Mucosa of stomach (tissue), 1 donor: ENCODE results near the gene CDKN1C.

ENCODE experiments used
- H3K27me3 ChIP-seq: one replicate; pipeline ENCODE4 v1.7.0; 2013; ENCODE audit warnings: mild to moderate bottlenecking, low read length; ENCODE audit not compliant: control insufficient read depth, insufficient read depth
- H3K36me3 ChIP-seq: one replicate; pipeline ENCODE4 v1.7.0; 2013; ENCODE audit warnings: low read length; ENCODE audit not compliant: control insufficient read depth, insufficient read depth
- H3K4me1 ChIP-seq: one replicate; pipeline ENCODE4 v1.7.0; 2013; ENCODE audit warnings: mild to moderate bottlenecking, low read length; ENCODE audit not compliant: control insufficient read depth, insufficient read depth
- H3K4me3 ChIP-seq: one replicate; pipeline ENCODE4 v1.7.0; 2013; ENCODE audit warnings: low read length
- H3K9ac ChIP-seq: one replicate; pipeline ENCODE4 v1.7.0; 2013; ENCODE audit warnings: mild to moderate bottlenecking, low read length, moderate library complexity
- H3K9me3 ChIP-seq: one replicate; pipeline ENCODE4 v1.7.0; 2013; ENCODE audit warnings: mild to moderate bottlenecking, low read length, moderate library complexity; ENCODE audit not compliant: control insufficient read depth
- donor health status: Pancreatic carcinoma.

CDKN1C gene

DNA sequence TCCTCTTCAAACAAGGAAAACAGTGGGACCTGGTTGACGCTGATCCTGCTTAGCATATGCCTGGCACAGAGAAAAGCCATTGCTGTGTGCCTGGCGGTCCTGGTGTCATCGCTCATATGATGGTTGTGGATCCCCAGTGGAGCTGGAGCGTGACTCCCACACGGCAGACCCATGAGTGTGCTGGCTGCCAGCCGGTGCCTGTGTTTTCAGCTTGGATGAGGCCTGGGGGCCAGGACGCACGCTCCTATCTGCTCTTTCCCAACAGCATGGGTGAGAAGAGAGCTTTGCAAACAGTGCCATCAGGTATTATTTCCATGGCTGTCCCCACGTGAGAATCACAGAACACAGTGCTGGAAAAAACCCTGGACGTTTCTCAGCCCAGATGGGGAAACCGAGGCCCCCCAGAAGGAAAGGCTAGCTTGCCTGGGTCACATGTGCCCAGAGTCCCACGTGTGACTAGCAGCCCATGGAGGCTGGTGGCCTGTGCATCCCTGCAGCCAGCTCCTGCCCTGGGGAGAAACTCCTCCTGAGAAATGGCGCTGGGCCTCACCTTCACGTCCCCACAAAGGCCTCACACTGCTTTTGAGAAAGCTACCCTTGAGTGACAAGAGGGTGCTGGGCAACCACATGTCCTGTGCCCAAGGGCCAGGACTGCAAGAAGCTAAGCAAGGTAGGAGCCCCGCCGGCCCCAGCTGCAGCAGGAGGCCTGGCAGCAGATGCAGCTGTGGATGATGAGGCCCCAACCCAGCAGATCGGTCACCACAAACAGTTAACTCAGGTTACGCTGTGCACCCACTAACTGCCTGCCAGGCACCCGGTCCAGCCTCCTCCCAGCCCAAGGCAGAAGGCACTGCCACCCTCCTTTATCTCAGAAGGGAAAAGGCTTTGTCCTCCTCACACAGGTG lies 4.2 kb downstream of the CDKN1C start:
- Histone ChIP-seq H3K9ac (no peak overlapping the region), H3K27me3 (peaks cover 14% of the 10 kb centered on the region), H3K36me3 (no peaks in the 10 kb centered on the region), H3K9me3 (no peaks in the 10 kb centered on the region), H3K4me3 (no peak overlapping the region), H3K4me1 (peaks cover 7% of the 10 kb centered on the region)

DNA sequence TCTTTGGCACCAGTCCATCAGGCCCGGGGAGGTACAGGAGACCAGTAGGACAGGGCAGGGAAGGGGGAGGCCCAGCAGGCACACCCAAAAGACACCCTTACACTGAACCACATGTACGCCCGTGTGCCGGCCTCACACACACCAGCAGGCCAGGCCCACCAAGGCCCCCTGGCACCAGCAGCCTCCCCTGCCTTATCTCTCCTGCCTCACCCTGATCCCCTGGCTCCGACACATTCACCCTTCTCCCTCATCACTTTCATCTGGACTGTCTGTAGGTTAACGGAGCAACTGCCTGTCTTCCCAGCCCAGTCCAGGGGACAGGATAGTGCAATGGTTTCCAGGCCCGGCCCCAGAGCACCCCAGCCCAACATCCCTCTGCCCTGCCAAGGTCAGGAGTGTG lies 4.9 kb downstream of the CDKN1C start:
- peaks cover 14% of the 10 kb centered on the region for H3K27me3 ChIP-seq
- no peak overlapping the region for H3K9ac ChIP-seq
- H3K4me3 ChIP-seq = no peak overlapping the region
- no peaks in the 10 kb centered on the region for H3K36me3 ChIP-seq
- peaks cover 5% of the 10 kb centered on the region for H3K4me1 ChIP-seq
- no peaks in the 10 kb centered on the region for H3K9me3 ChIP-seq

DNA sequence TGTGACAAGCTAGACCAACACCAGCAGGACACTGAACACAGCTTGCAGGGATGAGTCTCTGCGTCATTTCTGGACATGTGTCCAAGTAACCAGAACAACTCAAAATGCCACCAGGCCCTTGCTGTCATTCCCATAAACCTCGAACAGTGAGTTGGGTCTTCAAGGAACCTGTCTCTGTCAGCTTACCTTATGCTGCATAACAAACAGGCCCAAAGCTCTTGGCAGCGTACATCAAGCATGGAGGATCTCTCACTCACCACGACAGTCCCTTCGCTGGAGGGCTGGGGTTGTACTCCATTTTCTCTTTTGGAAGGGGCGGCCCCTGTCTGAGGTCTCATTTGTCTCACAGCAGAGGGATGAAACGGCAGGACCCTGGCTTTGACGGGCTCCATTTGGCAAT lies 6.8 kb downstream of the CDKN1C start:
- Histone ChIP-seq H3K36me3 (no peaks in the 10 kb centered on the region), H3K4me1 (no peaks in the 10 kb centered on the region), H3K9ac (no peak overlapping the region), H3K27me3 (peaks cover 6% of the 10 kb centered on the region), H3K4me3 (no peak overlapping the region), H3K9me3 (no peaks in the 10 kb centered on the region)

DNA sequence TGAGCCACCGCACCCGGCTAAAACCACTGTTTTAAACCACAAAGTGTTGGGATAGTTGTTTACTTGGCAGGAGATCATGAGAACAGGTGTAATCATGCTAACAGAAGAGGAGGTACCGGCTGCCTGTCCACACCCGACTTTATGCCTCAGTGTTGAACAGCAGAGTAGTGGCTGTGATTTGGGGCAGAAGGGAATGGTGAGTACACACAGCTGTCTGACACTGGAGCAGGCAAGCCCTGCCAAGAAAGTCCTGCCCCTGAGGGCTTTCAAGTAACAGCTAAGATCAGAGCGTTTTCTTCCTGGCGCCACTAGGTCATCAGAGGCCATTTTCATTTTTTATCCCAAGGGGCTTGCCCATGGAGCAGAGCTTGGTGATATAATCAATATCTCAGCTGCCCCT lies 8.1 kb downstream of the CDKN1C start:
- Histone ChIP-seq H3K27me3 (peaks cover 1% of the 10 kb centered on the region), H3K36me3 (no peaks in the 10 kb centered on the region), H3K4me3 (no peak overlapping the region), H3K9me3 (no peaks in the 10 kb centered on the region), H3K9ac (no peak overlapping the region), H3K4me1 (no peaks in the 10 kb centered on the region)

DNA sequence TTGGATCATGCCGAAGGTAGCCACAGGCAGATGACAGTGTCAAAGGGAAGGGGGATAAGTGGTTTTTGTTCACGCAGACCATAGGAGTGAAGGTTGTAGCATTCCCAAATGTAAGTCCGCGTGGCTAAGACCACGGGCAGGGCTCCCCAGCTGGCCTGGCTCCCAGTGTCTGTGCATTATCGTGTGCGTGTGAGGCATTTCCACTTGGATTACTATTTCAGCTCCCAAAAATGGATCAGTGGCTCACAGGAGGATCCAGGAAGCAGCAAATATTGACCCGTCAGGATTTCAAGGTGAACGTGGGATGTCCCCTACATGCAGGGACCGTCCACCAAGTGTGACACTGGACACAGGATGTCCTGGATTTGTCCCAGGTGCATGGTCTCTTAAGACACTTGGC lies 10.6 kb downstream of the CDKN1C start:
- Histone ChIP-seq H3K9me3 (no peaks in the 10 kb centered on the region), H3K36me3 (no peaks in the 10 kb centered on the region), H3K27me3 (peaks cover 17% of the 10 kb centered on the region), H3K4me1 (no peaks in the 10 kb centered on the region), H3K9ac (no peak overlapping the region), H3K4me3 (no peak overlapping the region)

DNA sequence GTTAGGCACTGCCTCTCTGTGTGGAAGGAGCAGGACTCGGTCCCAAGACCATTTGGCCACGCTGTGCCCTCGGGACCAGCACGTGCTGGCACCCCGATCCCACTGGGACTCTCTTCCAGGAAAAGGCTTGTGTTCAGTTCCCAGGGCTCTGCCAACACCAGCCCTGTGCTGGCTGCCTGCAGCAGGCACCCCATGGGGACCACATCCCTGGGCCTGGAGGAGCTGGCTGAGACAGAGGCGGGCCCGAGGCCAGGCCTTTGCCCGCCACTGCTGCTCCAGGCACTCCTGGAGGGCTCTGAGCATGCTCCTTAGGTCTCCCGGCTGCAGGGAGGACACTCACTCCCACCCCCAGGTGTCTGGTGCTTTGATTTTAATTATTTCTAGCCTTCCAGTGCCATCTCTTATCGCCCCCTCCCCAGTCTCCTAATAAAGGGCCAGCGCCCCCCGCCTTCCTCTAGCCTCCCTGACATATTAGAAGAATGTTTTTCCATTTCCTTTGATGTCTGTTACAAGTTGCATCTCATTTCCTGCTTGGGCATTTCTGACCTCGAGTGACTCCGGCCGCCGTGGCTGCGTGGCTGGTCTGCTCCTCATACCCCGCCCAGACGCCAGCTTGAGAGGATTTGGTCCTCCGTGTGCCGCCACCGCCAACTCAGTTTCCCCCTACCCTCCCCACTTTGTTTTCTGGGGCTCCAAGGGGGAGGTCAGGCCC lies 14.4 kb downstream of the CDKN1C start:
- H3K4me1 ChIP-seq = no peaks in the 10 kb centered on the region
- no peak overlapping the region for H3K4me3 ChIP-seq
- no peak overlapping the region for H3K9ac ChIP-seq
- no peaks in the 10 kb centered on the region for H3K36me3 ChIP-seq
- no peaks in the 10 kb centered on the region for H3K9me3 ChIP-seq
- peaks cover 38% of the 10 kb centered on the region for H3K27me3 ChIP-seq

DNA sequence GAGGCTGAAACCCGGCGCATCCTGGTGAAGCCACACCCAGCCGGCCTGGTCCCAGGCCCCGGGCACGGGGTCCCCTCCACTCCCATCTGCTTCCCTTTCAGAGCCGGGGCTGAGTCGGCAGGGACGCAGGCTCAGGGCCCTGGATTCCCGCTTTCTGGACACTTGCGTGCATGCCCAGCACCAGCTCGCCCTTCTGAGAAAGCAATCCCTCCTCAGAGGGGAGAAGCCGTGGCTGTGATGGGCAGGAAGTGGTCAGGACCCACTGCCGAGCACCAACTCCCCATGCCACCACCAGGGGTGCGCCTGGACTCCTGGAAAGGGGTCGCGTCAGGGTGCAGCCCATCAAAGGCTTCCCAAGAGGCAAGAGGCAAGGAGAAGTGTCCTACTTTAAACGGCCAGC lies 15.1 kb downstream of the CDKN1C start:
- H3K36me3 ChIP-seq = no peaks in the 10 kb centered on the region
- H3K9me3 ChIP-seq = no peaks in the 10 kb centered on the region
- no peaks in the 10 kb centered on the region for H3K4me1 ChIP-seq
- H3K4me3 ChIP-seq = no peak overlapping the region
- H3K9ac ChIP-seq = no peak overlapping the region
- peaks cover 38% of the 10 kb centered on the region for H3K27me3 ChIP-seq

DNA sequence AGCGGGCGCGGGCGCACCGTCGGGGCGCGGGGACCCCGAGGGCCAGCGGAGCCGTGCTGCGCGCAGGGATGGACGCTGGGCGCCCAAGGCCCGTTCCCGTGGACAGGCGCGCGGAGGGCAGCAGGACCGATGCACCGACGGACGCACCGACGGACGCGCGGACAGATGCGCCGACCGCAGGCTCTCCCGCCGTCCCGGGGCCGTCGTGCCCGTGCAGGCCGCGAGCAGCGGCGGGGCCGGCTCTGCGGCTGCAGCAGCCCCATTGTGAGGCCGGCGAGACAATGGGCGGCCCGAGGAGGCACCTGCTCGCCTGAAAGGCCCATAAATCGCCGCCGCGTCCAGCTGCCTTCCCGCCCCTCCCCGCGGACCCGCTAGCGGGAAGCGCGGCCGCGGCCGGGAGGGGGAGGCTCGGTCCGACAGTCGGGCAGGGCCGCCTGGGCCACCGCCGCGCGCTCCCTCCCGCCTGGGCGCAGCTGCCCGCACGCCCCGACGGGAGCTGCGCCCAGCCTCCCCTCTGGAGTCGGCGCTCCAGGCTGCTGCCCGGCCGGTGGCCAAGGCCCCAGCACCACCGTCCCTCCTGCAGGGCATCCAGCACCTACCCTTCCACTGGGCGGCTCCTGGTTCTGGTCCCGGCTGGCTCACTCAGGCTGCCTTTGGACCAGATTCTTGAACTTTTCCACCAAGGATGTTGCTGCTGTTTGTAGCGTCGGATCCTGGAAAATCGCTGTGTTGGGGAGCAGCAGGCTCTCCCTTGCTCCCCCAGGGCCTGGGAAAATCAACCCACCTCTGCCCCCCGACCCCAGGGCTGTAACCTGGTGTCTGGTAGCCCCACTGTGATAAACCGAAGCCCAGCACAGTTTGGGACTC lies 15.8 kb downstream of the CDKN1C start:
- H3K27me3 ChIP-seq = peaks cover 38% of the 10 kb centered on the region
- H3K9me3 ChIP-seq = no peaks in the 10 kb centered on the region
- no peaks in the 10 kb centered on the region for H3K36me3 ChIP-seq
- H3K9ac ChIP-seq = no peak overlapping the region
- no peaks in the 10 kb centered on the region for H3K4me1 ChIP-seq
- H3K4me3 ChIP-seq = no peak overlapping the region

DNA sequence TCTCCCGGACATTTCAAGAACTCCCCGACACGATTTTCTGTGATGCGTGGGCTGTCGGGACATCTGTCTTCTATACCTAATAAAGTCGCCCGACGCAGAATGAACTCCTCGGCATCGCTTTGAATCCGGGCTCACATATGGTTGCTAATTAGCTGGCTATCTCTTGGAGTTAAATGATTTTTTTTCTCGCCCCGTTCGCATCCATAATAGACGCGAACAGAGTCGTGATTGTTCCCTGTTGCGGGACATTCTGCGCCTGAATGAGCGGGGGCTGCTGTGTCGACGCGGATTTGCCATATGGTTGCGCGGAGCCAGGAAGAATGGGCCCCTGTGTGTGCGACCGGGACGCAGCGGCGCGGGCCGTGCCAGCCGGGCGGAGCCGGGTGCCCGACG lies 16.4 kb downstream of the CDKN1C start:
- H3K4me1 ChIP-seq = no peaks in the 10 kb centered on the region
- H3K9ac ChIP-seq = no peak overlapping the region
- H3K27me3 ChIP-seq = peaks cover 38% of the 10 kb centered on the region
- no peak overlapping the region for H3K4me3 ChIP-seq
- no peaks in the 10 kb centered on the region for H3K9me3 ChIP-seq
- no peaks in the 10 kb centered on the region for H3K36me3 ChIP-seq

DNA sequence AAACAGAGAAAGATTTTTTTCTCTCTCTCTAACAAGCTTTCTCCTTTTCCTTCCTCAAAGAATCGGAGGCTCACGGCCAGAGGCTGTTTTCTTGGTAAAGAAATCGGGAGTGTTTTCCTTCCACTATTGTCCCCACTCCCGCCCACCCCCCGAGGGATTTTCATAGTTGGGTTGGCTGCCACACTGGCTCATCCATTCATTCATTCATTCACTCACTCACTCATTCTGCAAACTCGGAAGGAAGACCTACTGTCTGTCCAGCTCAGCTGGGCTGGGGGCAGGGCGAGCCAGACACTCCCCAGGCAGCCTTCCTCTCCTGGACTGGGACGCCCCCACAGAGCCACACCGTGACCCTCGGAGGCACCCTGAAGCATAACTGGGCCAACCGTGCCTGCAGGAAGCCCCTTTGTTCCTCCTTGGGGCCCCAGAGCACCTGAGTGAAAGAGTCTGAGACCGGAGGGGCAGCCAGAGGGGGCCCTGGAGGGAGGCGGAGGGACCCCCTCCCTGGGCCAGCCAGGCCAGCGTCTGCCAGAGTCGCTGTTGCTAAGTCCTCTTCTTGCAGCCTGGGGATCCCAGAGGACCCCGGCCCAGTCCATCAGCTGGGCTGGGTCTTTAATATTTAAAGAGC lies 17.0 kb downstream of the CDKN1C start:
- H3K4me3 ChIP-seq = no peak overlapping the region

DNA sequence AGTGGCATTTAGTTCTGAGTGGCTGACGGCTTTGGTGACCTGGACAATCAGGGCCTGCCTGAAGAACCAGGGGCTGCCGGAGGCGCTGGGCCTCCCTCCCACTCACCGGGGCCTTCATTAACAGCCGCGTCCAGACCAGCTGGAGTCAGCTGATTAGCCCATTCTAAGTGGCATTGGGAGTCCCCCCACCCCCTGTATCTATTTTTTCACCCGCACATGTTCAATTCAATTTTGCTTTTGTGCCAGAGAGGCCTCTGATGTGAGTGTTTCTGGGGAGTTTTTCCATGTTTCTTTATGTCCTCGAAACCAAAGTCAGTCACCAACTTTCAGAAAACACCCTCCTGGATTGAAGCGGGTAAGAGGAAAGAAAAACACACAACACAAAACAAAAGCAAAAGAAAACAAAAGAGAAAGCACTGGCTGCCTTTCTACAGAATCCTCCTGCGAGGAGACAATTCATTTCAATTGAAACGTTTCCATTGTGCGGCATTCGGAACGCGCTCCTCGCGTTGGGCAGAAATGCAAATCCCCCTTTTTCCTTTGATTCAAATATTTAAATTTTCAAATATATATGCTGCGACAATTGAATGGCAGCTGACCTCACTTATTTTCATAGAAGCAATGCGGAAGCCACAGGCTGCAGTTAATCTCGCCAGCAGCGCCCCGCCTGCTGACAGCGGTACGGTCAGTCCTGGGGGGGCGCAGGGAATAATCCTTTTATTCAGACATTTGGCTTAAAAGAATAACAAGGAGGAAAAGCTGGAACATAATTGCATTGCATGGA lies 17.7 kb downstream of the CDKN1C start:
- no peaks in the 10 kb centered on the region for H3K4me1 ChIP-seq
- H3K27me3 ChIP-seq = peaks cover 46% of the 10 kb centered on the region
- no peak overlapping the region for H3K9ac ChIP-seq
- no peak overlapping the region for H3K4me3 ChIP-seq
- H3K9me3 ChIP-seq = no peaks in the 10 kb centered on the region
- H3K36me3 ChIP-seq = no peaks in the 10 kb centered on the region

More for the DNA sequence above, 17.0 kb downstream of the CDKN1C start:
- Histone ChIP-seq H3K9me3 (no peaks in the 10 kb centered on the region), H3K9ac (no peak overlapping the region), H3K4me1 (no peaks in the 10 kb centered on the region), H3K36me3 (no peaks in the 10 kb centered on the region), H3K27me3 (peaks cover 39% of the 10 kb centered on the region)
